NB4 (cell line): Measurements from ENCODE around the gene FHIT.

Source experiments
- DNase-seq: peaks from one replicate; pipeline ENCODE4 v3.0.0; 2010; ENCODE audit warnings: low read depth
- H3K4me3 ChIP-seq: one replicate; pipeline ENCODE4 v1.5.1; 2011; ENCODE audit warnings: mild to moderate bottlenecking, low read depth, low read length, moderate library complexity
- MYC ChIP-seq: IDR thresholded peaks from 2 replicates; pipeline ENCODE4 v1.6.1; 2011; ENCODE audit warnings: low read depth, low read length
- POLR2A ChIP-seq: IDR thresholded peaks from 2 replicates; pipeline ENCODE4 v1.6.1; 2011; ENCODE audit warnings: mild to moderate bottlenecking; ENCODE audit not compliant: insufficient read length; ENCODE audit errors: extremely low read depth
- TF ChIP-seq, protein P1 (sequence below): IDR thresholded peaks from 2 replicates; pipeline ENCODE4 v1.6.1; 2011; ENCODE audit warnings: low read depth, low read length
- TF ChIP-seq, protein P2 (sequence below): IDR thresholded peaks from one replicate; pipeline ENCODE4 v1.5.1; 2012; ENCODE audit warnings: low read depth, low read length

Gene FHIT

DNA sequence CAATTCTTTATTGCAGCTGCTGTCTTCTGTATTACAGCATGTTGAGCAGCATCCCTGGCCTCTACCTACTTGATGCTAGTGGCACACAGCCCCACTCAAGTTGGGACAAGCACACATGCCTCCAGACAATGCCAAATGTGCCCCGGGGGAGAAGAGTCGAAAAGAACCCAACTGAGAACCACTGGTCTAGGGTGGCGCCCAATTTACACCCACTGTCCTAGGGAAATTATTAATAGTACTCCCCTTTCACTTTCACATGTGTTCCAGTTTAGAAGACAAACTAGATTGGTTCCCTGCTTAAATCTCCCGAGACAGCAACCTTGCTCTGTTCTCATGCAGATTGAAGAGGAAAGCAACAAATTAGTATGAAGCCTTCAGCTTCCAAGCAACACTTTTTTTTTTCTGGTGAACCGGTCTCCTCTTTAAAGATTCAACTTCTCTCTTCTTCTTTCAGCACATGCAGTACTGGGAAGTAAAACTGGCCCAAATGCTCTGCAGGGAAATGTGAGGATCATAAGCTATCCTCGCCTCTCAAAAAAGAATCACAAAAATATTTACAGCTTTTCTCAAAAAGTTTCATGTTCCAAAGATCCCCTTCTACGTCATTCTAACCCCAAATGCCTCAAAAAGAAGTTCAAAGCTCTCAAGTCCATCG, 1377.5 kb downstream of the FHIT start:
- no peak for TF ChIP-seq POLR2A
- TF ChIP-seq, protein P1, sequence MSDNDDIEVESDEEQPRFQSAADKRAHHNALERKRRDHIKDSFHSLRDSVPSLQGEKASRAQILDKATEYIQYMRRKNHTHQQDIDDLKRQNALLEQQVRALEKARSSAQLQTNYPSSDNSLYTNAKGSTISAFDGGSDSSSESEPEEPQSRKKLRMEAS, result no peak
- TF ChIP-seq, protein P2, sequence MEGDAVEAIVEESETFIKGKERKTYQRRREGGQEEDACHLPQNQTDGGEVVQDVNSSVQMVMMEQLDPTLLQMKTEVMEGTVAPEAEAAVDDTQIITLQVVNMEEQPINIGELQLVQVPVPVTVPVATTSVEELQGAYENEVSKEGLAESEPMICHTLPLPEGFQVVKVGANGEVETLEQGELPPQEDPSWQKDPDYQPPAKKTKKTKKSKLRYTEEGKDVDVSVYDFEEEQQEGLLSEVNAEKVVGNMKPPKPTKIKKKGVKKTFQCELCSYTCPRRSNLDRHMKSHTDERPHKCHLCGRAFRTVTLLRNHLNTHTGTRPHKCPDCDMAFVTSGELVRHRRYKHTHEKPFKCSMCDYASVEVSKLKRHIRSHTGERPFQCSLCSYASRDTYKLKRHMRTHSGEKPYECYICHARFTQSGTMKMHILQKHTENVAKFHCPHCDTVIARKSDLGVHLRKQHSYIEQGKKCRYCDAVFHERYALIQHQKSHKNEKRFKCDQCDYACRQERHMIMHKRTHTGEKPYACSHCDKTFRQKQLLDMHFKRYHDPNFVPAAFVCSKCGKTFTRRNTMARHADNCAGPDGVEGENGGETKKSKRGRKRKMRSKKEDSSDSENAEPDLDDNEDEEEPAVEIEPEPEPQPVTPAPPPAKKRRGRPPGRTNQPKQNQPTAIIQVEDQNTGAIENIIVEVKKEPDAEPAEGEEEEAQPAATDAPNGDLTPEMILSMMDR, result no peak
- TF ChIP-seq MYC, result no peak
- DNase-seq, result no peak
- H3K4me3 ChIP-seq, result no peak overlapping the region

DNA sequence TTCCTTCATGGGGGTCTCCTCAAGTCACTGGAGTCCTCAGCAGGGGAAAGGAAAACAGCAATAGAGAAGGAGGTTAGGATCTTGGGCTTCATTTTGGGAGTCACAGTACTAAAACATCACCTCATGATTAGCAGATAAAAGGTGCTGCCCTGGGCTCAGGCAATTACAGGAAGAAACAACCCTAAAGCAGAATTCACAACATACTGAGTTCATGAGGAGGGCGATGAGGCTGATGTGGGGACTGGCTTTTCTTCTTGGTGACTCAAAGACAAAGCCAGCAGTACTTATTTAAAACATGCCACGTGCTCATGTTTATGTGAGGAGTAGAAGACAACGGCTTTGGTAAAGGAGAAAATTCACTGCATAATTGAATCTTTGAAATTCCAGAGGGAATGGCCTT, 1379.1 kb downstream of the FHIT start:
- no peak overlapping the region for H3K4me3 ChIP-seq
- no peak for TF ChIP-seq POLR2A
- TF ChIP-seq, protein P1, result no peak
- TF ChIP-seq, protein P2, result no peak
- no peak for DNase-seq

DNA sequence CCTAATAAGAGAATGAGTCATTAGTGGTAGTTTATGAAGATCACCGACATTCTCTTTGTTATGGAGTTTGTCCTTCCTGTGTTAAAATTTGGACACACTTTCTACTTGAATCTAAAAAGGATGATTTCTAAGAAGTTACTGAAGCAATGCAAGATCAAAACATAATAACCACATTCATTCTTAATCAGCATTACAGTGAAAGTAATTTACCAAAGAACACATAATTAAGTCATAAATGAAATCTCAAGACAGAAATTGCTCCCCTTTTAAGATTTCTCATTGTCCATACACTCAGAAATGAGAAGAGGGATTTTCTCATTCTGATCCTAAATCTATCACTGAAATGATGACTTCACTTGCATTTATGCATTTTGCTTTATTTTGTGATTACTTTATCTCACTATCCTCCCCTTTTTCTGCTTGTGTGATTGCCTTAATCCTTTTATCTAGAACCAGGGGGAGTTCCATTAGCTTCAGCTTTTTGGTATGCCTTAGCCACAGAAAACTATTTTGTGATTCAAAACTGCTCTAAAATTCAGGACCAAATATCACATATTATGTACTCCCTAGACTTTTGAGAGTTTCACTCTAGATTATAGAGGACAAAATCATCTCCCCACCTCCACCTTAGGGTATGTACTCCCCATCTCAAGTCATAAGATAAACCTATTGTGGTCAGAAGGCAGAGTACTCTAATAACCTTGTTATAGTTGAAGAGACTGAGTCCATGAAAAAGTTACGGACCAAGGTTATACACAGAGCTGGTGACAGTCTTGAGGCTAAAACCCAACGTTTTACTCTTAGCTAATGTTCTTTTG, 1383.9 kb downstream of the FHIT start:
- no peak for DNase-seq
- no peak overlapping the region for H3K4me3 ChIP-seq
- TF ChIP-seq, protein P2, result no peak
- TF ChIP-seq, protein P1, result no peak
- TF ChIP-seq MYC (no peak), POLR2A (no peak)

DNA sequence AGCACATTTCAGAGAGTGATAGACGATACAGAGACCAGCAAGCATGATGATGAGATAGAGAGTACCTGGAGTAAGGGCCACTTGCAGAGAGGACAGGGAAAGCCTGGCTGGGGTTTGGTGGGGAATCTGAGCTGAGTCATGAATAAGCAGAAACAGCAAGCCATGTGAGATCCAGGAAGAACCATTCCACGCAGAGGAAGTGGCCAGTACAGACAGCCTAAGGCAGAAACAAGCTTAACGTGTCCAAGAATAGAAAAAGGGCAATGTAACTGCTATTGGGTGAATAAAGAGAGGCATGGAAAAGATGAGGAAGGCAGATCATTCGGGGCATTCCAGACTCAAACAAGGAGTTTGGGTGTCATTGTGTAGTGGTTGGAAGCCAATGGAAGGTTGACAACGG, 1385.2 kb downstream of the FHIT start:
- TF ChIP-seq POLR2A (no peak), MYC (no peak)
- TF ChIP-seq, protein P2, result no peak
- TF ChIP-seq, protein P1, result no peak
- no peak for DNase-seq
- H3K4me3 ChIP-seq, result no peak overlapping the region

DNA sequence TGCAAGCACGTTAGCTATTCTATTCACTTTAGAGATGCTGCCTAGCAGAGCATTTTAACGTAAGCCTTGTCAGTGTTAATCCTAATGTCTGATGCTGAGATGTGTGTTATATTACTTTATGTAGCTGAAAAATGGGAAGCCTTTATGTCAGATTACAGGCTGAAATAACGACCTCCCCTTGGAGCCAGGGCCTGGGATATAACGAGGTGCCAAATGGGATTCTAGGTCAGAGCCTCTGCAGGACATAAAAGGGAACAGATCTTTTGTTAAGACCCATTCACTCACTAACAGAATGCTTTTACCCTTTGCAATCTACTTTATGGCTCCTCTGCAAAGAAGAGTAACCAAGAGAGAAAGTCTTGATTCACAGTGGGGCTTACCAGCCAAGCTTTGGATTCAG, 1385.9 kb downstream of the FHIT start:
- TF ChIP-seq POLR2A (no peak), MYC (no peak)
- TF ChIP-seq, protein P2, result no peak
- TF ChIP-seq, protein P1, result no peak
- H3K4me3 ChIP-seq, result no peak overlapping the region
- DNase-seq, result no peak
